Right atrium auricular region (tissue), 2 donors: ENCODE measurements around the gene FAH. TPM values are rescaled to one million over a fixed set of nuclear protein-coding genes. Genes with fewer than 3 reads are reported as not detected.
A peak's percentile ranks its signal among the peaks of the same experiment; 100 is the strongest.

Experiments
- DNase-seq: peaks from one replicate; pipeline ENCODE4 v3.0.0-alpha.2; 2019; ENCODE audit warnings: low spot score
- H3K27ac ChIP-seq, 2 donors: fragments of 200-600 bp; sonication (generic); 1 replicate in 1 of 2; 2 replicates in 1 of 2; pipeline ENCODE4 v1.5.1; 2016 to 2019
- H3K27me3 ChIP-seq, 2 donors: fragments of 200-600 bp; sonication (generic); one replicate each; pipeline versions ENCODE4 v1.5.1 to v1.6.0; 2017 to 2019
- H3K36me3 ChIP-seq: fragments of 200-600 bp; sonication (generic); one replicate; pipeline ENCODE4 v1.5.1; 2016
- H3K4me1 ChIP-seq, 2 donors: fragments of 200-600 bp; sonication (generic); one replicate each; pipeline versions ENCODE4 v1.5.1 to v1.6.0; 2017 to 2019
- H3K4me3 ChIP-seq, 2 donors: fragments of 200-600 bp; sonication (generic); 1 replicate in 1 of 2; 2 replicates in 1 of 2; pipeline ENCODE4 v1.5.1; 2017 to 2019; ENCODE audit warnings: mild to moderate bottlenecking in 1 of 2, moderate library complexity in 1 of 2
- H3K9me3 ChIP-seq, 2 donors: fragments of 200-600 bp; sonication (generic); one replicate each; pipeline ENCODE4 v1.5.1; 2019
- CTCF ChIP-seq, 2 donors: fragments of 200-600 bp; sonication (generic); IDR thresholded peaks; one replicate each; pipeline ENCODE4 v1.5.1; 2019; ENCODE audit warnings: antibody characterized with exemption in 2 of 2
- total RNA-seq, 2 donors: library from RNA; depleted of rRNA; stranded (reverse); fragments of >200 nt; gene quantifications; one replicate each; pipeline ENCODE4 v1.1.0, GENCODE V29; 2016

Gene FAH
- total RNA-seq, 2 donors from 2014 or later, result 14.4 to 14.6 TPM

- DNase-seq, result no peak
- H3K27me3 ChIP-seq, result no peaks in the 10 kb centered on the region
- H3K4me1 ChIP-seq, result peaks cover 0 to 28% of the 10 kb centered on the region in 2 donors
- H3K4me3 ChIP-seq, result no peak overlapping the region
- TF ChIP-seq CTCF (IDR thresholded peaks at IDR 0.05), result no peak
- no peaks in the 10 kb centered on the region for H3K9me3 ChIP-seq
- no peaks in the 10 kb centered on the region for H3K36me3 ChIP-seq
- no peak overlapping the region for H3K27ac ChIP-seq
Measured at GRCh38 chr15:80156176-80156720, 3.4 kb downstream of the FAH start.

- H3K4me3 ChIP-seq, result no peak overlapping the region
- no peaks in the 10 kb centered on the region for H3K27me3 ChIP-seq
- no peaks in the 10 kb centered on the region for H3K9me3 ChIP-seq
- H3K27ac ChIP-seq, result no peak overlapping the region
- no peaks in the 10 kb centered on the region for H3K36me3 ChIP-seq
- DNase-seq, result no peak
- TF ChIP-seq CTCF (IDR thresholded peaks at IDR 0.05), result no peak
- peaks cover 0 to 28% of the 10 kb centered on the region in 2 donors for H3K4me1 ChIP-seq
Measured at GRCh38 chr15:80157215-80157614, 4.4 kb downstream of the FAH start.

GRCh38 chr15:80159301-80159700, 6.5 kb downstream of the FAH start:
- Histone ChIP-seq H3K4me1 (peaks cover 0 to 12% of the 10 kb centered on the region in 2 donors), H3K27me3 (no peaks in the 10 kb centered on the region), H3K27ac (no peak overlapping the region), H3K36me3 (no peaks in the 10 kb centered on the region), H3K4me3 (no peak overlapping the region), H3K9me3 (no peaks in the 10 kb centered on the region)
- no peak for TF ChIP-seq CTCF (IDR thresholded peaks at IDR 0.05)
- DNase-seq, result no peak

GRCh38 chr15:80159811-80160569, 7.2 kb downstream of the FAH start:
- no peak for TF ChIP-seq CTCF (IDR thresholded peaks at IDR 0.05)
- H3K4me3 ChIP-seq, result no peak overlapping the region
- no peaks in the 10 kb centered on the region for H3K27me3 ChIP-seq
- H3K4me1 ChIP-seq, result peaks cover 0 to 10% of the 10 kb centered on the region in 2 donors
- no peaks in the 10 kb centered on the region for H3K36me3 ChIP-seq
- DNase-seq, result no peak
- H3K27ac ChIP-seq, result no peak overlapping the region
- H3K9me3 ChIP-seq, result no peaks in the 10 kb centered on the region

GRCh38 chr15:80160570-80161156, 7.9 kb downstream of the FAH start:
- H3K4me3 ChIP-seq, result no peak overlapping the region
- no peak overlapping the region for H3K27ac ChIP-seq
- no peaks in the 10 kb centered on the region for H3K27me3 ChIP-seq
- no peaks in the 10 kb centered on the region for H3K9me3 ChIP-seq
- no peak for TF ChIP-seq CTCF (IDR thresholded peaks at IDR 0.05)
- no peaks in the 10 kb centered on the region for H3K36me3 ChIP-seq
- DNase-seq, result peak; percentile 68
- peaks cover 0 to 10% of the 10 kb centered on the region in 2 donors for H3K4me1 ChIP-seq
